Type B pancreatic cell (in vitro differentiated cells): ENCODE results near the gene REEP3. TPM values are rescaled to one million over a fixed set of nuclear protein-coding genes. Genes with fewer than 3 reads are reported as not detected.

Experiments used
- DNase-seq: peaks from one replicate; pipeline ENCODE4 v3.0.0; 2021; ENCODE audit warnings: mixed read lengths; ENCODE audit not compliant: unreplicated experiment; ENCODE audit errors: extremely low spot score
- H3K27ac Mint-ChIP-seq: 2 replicates; pipeline ENCODE4 v1.8.0; 2021; ENCODE audit warnings: mild to moderate bottlenecking, mixed read lengths
- H3K27me3 Mint-ChIP-seq: 2 replicates; pipeline ENCODE4 v1.8.0; 2021; ENCODE audit warnings: mixed read lengths
- H3K36me3 Mint-ChIP-seq: 2 replicates; pipeline ENCODE4 v1.8.0; 2021; ENCODE audit warnings: mixed read lengths
- H3K4me1 Mint-ChIP-seq: one replicate; pipeline ENCODE4 v1.8.0; 2021; ENCODE audit warnings: mixed read lengths; ENCODE audit not compliant: unreplicated experiment
- H3K4me3 Mint-ChIP-seq: 2 replicates; pipeline ENCODE4 v1.8.0; 2021; ENCODE audit warnings: mild to moderate bottlenecking, mixed read lengths
- H3K9me3 Mint-ChIP-seq: 2 replicates; pipeline ENCODE4 v1.8.0; 2021; ENCODE audit warnings: mixed read lengths
- total RNA-seq: library from RNA; stranded (reverse); gene quantifications from 2 replicates; pipeline ENCODE4 v1.2.1, GENCODE V29; 2021; ENCODE audit warnings: low replicate concordance
- TF ChIP-seq, protein P1 (sequence below): fragments of 200-600 bp; sonication (generic); conservative IDR thresholded peaks from 2 replicates; pipeline ENCODE4 v1.5.0; 2021; ENCODE audit warnings: antibody characterized with exemption, mild to moderate bottlenecking

Gene REEP3
- total RNA-seq, 1 donor from 2014 or later, result 38.1 TPM

DNA sequence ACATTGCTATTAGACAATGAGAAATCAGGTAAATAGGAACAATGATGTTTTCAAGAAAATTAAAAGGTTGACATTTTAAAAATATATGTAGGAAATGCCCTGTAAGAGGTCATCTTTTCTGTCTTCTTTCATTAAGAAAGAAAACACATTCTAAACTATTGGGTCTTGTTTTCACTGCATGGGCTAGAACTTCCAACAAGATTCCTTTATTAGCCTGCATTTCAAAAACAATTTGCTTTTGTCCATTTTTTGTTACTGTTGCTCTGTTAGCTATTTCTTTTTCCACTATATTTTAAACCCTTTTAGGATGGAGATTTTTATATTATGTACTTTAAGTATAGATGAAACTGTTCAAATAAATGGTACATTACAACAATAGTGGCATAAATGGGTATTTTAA is 9.2 kb downstream of the REEP3 start:
- Mint-ChIP-seq H3K4me1 (no peaks in the 10 kb centered on the region), H3K4me3 (no peak overlapping the region), H3K27ac (no peak overlapping the region), H3K36me3 (peaks cover 20% of the 10 kb centered on the region), H3K9me3 (peaks cover 5% of the 10 kb centered on the region), H3K27me3 (no peaks in the 10 kb centered on the region)
- DNase-seq, result no peak
- TF ChIP-seq, protein P1, sequence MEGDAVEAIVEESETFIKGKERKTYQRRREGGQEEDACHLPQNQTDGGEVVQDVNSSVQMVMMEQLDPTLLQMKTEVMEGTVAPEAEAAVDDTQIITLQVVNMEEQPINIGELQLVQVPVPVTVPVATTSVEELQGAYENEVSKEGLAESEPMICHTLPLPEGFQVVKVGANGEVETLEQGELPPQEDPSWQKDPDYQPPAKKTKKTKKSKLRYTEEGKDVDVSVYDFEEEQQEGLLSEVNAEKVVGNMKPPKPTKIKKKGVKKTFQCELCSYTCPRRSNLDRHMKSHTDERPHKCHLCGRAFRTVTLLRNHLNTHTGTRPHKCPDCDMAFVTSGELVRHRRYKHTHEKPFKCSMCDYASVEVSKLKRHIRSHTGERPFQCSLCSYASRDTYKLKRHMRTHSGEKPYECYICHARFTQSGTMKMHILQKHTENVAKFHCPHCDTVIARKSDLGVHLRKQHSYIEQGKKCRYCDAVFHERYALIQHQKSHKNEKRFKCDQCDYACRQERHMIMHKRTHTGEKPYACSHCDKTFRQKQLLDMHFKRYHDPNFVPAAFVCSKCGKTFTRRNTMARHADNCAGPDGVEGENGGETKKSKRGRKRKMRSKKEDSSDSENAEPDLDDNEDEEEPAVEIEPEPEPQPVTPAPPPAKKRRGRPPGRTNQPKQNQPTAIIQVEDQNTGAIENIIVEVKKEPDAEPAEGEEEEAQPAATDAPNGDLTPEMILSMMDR, result no peak

GRCh38 chr10:63534723-63535122 is 13.5 kb downstream of the REEP3 start:
- Mint-ChIP-seq H3K36me3 (peaks cover 7% of the 10 kb centered on the region), H3K27ac (no peak overlapping the region), H3K4me3 (no peak overlapping the region), H3K27me3 (no peaks in the 10 kb centered on the region), H3K4me1 (peaks cover 5% of the 10 kb centered on the region), H3K9me3 (no peaks in the 10 kb centered on the region)
- TF ChIP-seq, protein P1, result no peak
- no peak for DNase-seq

DNA sequence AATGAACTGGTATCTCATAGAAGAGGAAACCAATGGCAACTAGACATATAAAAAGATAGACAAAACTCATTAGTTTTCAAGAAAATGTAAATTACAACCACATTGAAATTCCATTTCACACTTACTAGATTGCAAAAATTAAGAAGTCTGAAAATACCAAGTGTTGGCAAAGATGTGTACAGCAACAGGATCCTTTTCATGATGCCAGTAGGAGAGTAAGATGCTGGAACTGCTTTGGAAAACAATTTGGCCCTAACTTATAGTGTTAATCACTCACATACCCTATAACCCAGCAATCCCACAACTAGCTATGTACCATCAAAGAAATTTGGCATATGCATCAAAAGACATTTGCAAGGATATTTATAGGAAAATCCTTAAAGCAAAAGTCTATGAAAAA is 15.5 kb downstream of the REEP3 start:
- Mint-ChIP-seq H3K27me3 (no peaks in the 10 kb centered on the region), H3K4me1 (peaks cover 11% of the 10 kb centered on the region), H3K4me3 (no peak overlapping the region), H3K36me3 (peaks cover 7% of the 10 kb centered on the region), H3K27ac (no peak overlapping the region), H3K9me3 (no peaks in the 10 kb centered on the region)
- DNase-seq, result no peak
- TF ChIP-seq, protein P1, result no peak

- TF ChIP-seq, protein P1, result no peak
- Mint-ChIP-seq H3K4me1 (peaks cover 11% of the 10 kb centered on the region), H3K27ac (peak overlapping the region; percentile 35), H3K9me3 (no peaks in the 10 kb centered on the region), H3K36me3 (peaks cover 7% of the 10 kb centered on the region), H3K27me3 (no peaks in the 10 kb centered on the region), H3K4me3 (no peak overlapping the region)
- no peak for DNase-seq
Measured at GRCh38 chr10:63537536-63537935, 16.3 kb downstream of the REEP3 start.

DNA sequence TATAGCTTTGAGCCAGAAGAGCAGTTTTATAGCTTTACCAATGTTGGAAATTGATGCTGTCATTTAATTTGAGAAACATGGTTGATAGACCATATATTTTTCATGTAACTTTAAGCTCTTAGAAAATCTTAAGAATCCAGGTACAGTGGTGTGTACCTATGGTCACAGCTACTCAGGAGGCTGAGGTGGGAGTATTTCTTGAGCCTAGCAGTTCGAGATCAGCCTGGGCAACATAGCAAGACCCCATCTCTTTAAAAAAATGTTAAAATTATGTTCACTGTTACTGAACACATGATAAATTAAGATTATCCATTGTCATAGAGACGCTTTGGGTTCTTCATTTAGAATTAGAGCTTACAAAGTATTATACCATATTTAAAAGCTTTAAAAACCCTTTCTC is 18.2 kb downstream of the REEP3 start:
- Mint-ChIP-seq H3K27me3 (no peaks in the 10 kb centered on the region), H3K4me1 (peaks cover 21% of the 10 kb centered on the region), H3K4me3 (no peak overlapping the region), H3K36me3 (peaks cover 7% of the 10 kb centered on the region), H3K27ac (no peak overlapping the region), H3K9me3 (no peaks in the 10 kb centered on the region)
- TF ChIP-seq, protein P1, result no peak
- no peak for DNase-seq

DNA sequence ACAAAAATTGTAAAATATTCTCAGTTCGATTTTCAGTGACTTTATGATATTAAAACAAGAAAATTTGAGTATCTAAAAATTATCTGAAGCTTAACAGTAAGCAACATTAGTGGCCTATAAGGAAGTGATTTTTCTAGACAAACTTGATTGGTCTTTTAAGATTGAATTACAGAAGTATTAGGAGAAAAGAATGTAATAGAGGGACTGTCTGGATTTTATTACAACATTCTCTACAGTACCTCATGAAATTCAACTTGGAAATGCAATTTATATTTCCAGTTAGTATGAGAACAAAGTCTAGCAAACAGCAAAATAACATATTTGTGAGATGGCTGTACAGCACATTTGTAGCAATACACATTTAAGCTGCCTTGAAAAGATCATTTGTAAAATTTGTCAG is 18.8 kb downstream of the REEP3 start:
- no peaks in the 10 kb centered on the region for H3K9me3 Mint-ChIP-seq
- H3K36me3 Mint-ChIP-seq, result peaks cover 7% of the 10 kb centered on the region
- H3K27ac Mint-ChIP-seq, result peak overlapping the region; percentile 29
- DNase-seq, result no peak
- H3K4me3 Mint-ChIP-seq, result no peak overlapping the region
- no peaks in the 10 kb centered on the region for H3K27me3 Mint-ChIP-seq
- TF ChIP-seq, protein P1, result no peak
- peaks cover 22% of the 10 kb centered on the region for H3K4me1 Mint-ChIP-seq
